GM23248 (cell line): ENCODE results near the gene UGT2A2. TPM values are rescaled to one million over a fixed set of nuclear protein-coding genes. Genes with fewer than 3 reads are reported as not detected.

ENCODE experiments used
- DNase-seq: peaks from one replicate; pipeline ENCODE4 v3.0.0-alpha.2; 2015
- H2AFZ ChIP-seq: fragments of 200-600 bp; sonication (generic); 2 replicates; pipeline ENCODE4 v1.6.1; 2016; ENCODE audit warnings: antibody characterized with exemption
- H3F3A ChIP-seq: fragments of 200-600 bp; sonication (generic); 2 replicates; pipeline ENCODE4 v1.6.1; 2016; ENCODE audit warnings: mild to moderate bottlenecking, antibody characterized with exemption, mixed run types; ENCODE audit not compliant: insufficient read depth
- H3K27ac ChIP-seq: fragments of 200-600 bp; sonication (generic); 2 replicates; pipeline ENCODE4 v1.5.1; 2016; ENCODE audit warnings: mild to moderate bottlenecking
- H3K27me3 ChIP-seq: fragments of 200-600 bp; sonication (generic); replicated peaks from 2 replicates; pipeline ENCODE4 v1.6.1; 2016; ENCODE audit warnings: mild to moderate bottlenecking; ENCODE audit not compliant: insufficient read depth
- H3K36me3 ChIP-seq: fragments of 200-600 bp; sonication (generic); 2 replicates; pipeline ENCODE4 v1.6.1; 2016; ENCODE audit warnings: low read depth, mild to moderate bottlenecking
- H3K4me1 ChIP-seq: fragments of 200-600 bp; sonication (generic); 2 replicates; pipeline ENCODE4 v1.6.1; 2016; ENCODE audit warnings: mild to moderate bottlenecking; ENCODE audit not compliant: insufficient read depth
- H3K4me2 ChIP-seq: fragments of 200-600 bp; sonication (generic); one replicate; pipeline ENCODE4 v1.6.1; 2016; ENCODE audit warnings: mild to moderate bottlenecking; ENCODE audit not compliant: unreplicated experiment
- H3K4me3 ChIP-seq: fragments of 200-600 bp; sonication (generic); 2 replicates; pipeline ENCODE4 v1.5.1; 2016; ENCODE audit warnings: mild to moderate bottlenecking
- H3K79me2 ChIP-seq: fragments of 200-600 bp; sonication (generic); 2 replicates; pipeline ENCODE4 v1.6.1; 2016; ENCODE audit warnings: mild to moderate bottlenecking; ENCODE audit not compliant: insufficient read depth
- H3K9ac ChIP-seq: fragments of 200-600 bp; sonication (generic); 2 replicates; pipeline ENCODE4 v1.6.1; 2016; ENCODE audit warnings: mild to moderate bottlenecking
- H3K9me2 ChIP-seq: fragments of 200-600 bp; sonication (generic); 2 replicates; pipeline ENCODE4 v1.6.1; 2016; ENCODE audit warnings: mixed run types, mild to moderate bottlenecking, moderate library complexity; ENCODE audit not compliant: insufficient read depth
- H3K9me3 ChIP-seq: fragments of 200-600 bp; sonication (generic); one replicate; pipeline ENCODE4 v1.6.1; 2017; ENCODE audit warnings: low read depth
- H4K20me1 ChIP-seq: fragments of 200-600 bp; sonication (generic); 2 replicates; pipeline ENCODE4 v1.6.0; 2016; ENCODE audit not compliant: insufficient read depth
- EZH2 ChIP-seq: fragments of 200-600 bp; sonication (generic); IDR thresholded peaks from 2 replicates; pipeline ENCODE4 v1.6.1; 2018; ENCODE audit warnings: antibody characterized with exemption, mild to moderate bottlenecking; ENCODE audit not compliant: insufficient read depth, poor library complexity, severe bottlenecking
- EZH2phosphoT487 ChIP-seq: fragments of 200-600 bp; sonication (generic); IDR thresholded peaks from 2 replicates; pipeline ENCODE4 v1.6.1; 2018; ENCODE audit warnings: antibody characterized with exemption, moderate library complexity, mild to moderate bottlenecking, low read depth; ENCODE audit not compliant: insufficient read depth
- WGBS, 2 experiments: methylation state at CpG; one replicate each; pipeline ENCODE4 v1.1.6; 2015 to 2017; ENCODE audit warnings: low lambda C conversion rate in 2 of 2, low coverage in 1 of 2; ENCODE audit errors: missing lambda C conversion rate in 2 of 2; 5-methylcytosine and 5-hydroxymethylcytosine counted together
- in situ Hi-C: fragments of 300-500 bp; cut with MboI; formaldehyde crosslinking; loops from 2 replicates; pipeline ENCODE4 v1.15.0; 2020
- polyA plus RNA-seq: library from polyadenylated mRNA; unstranded; fragments of >200 nt; fragmentation: Nextera tagmentation; extraction: Ambion mirVana; gene quantifications from 2 replicates; pipeline ENCODE4 v1.2.1, GENCODE V29; 2016
- total RNA-seq: library from RNA; depleted of rRNA; stranded (reverse); fragments of >200 nt; shearing (Covaris generic); gene quantifications from 2 replicates; pipeline ENCODE4 v1.2.3, GENCODE V29; 2014

UGT2A2 gene
- total and polyA plus RNA-seq, 2 experiments from 2014 or later, result not detected

DNA sequence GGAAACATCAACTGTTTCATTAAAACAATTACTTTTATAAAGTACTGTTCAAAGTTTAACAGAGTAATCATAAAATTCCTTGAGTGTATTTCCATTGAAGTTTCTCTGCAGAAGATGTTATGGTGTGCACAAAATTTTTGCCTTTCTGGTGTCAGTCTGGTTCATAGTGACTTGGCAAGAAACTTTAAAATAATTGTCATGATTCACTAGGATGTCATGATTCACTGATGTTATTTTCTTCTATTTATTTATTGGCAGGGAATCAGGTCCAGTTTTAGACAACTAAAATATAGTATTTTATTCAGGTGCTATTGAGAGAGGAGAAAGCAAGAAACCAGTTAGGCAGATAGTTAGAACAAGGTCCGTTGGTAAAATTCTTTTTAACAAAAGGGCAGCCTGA lies 9.8 kb upstream of the UGT2A2 start:
- H3K9me2 ChIP-seq, result no peaks in the 10 kb centered on the region
- 15 to 22% methylated on average over 1 of the region's 1 CpG for WGBS, 2 experiments
- H3K79me2 ChIP-seq, result no peaks in the 10 kb centered on the region
- no peak overlapping the region for H3K9ac ChIP-seq
- no peak overlapping the region for H2AFZ ChIP-seq
- in situ Hi-C loops, result no loop called here
- no peaks in the 10 kb centered on the region for H4K20me1 ChIP-seq
- TF ChIP-seq EZH2phosphoT487 (no peak), EZH2 (no peak)
- peak; percentile 1 for DNase-seq
- no peak overlapping the region for H3K4me2 ChIP-seq
- H3K4me1 ChIP-seq, result no peaks in the 10 kb centered on the region
- H3K27me3 ChIP-seq, result no peaks in the 10 kb centered on the region
- no peaks in the 10 kb centered on the region for H3F3A ChIP-seq
- H3K27ac ChIP-seq, result no peak overlapping the region
- H3K9me3 ChIP-seq, result no peaks in the 10 kb centered on the region
- H3K4me3 ChIP-seq, result no peak overlapping the region
- H3K36me3 ChIP-seq, result no peaks in the 10 kb centered on the region

DNA sequence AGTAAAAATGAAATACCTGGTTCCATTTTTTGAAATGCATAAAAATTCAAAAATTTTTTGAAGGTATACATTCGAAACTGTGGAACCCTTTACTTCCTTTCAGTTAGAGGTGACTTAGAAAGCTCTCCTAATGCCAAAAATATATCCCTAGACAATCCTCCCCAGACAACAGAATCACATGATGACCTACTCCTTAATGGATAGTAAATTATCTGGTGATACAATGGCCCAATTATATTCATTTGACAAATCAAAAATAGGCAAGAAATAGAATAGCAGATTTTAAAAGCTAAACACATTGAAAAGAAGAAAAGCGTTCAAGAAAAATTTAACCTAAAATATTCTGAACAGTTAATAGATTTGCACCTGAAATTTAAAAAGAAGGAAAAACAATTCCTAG lies 3.5 kb upstream of the UGT2A2 start:
- no peaks in the 10 kb centered on the region for H3K36me3 ChIP-seq
- H3K4me3 ChIP-seq, result no peak overlapping the region
- H3K27me3 ChIP-seq, result no peaks in the 10 kb centered on the region
- H3K4me2 ChIP-seq, result no peak overlapping the region
- no peaks in the 10 kb centered on the region for H4K20me1 ChIP-seq
- no peak overlapping the region for H3K9ac ChIP-seq
- no peak overlapping the region for H2AFZ ChIP-seq
- H3K79me2 ChIP-seq, result no peaks in the 10 kb centered on the region
- TF ChIP-seq EZH2phosphoT487 (no peak), EZH2 (no peak)
- no peaks in the 10 kb centered on the region for H3K9me2 ChIP-seq
- 11 to 17% methylated on average over 2 of the region's 2 CpGs for WGBS, 2 experiments
- no peaks in the 10 kb centered on the region for H3K4me1 ChIP-seq
- no peaks in the 10 kb centered on the region for H3K9me3 ChIP-seq
- no peak for DNase-seq
- H3F3A ChIP-seq, result no peaks in the 10 kb centered on the region
- H3K27ac ChIP-seq, result no peak overlapping the region
- in situ Hi-C loops, result no loop called here

DNA sequence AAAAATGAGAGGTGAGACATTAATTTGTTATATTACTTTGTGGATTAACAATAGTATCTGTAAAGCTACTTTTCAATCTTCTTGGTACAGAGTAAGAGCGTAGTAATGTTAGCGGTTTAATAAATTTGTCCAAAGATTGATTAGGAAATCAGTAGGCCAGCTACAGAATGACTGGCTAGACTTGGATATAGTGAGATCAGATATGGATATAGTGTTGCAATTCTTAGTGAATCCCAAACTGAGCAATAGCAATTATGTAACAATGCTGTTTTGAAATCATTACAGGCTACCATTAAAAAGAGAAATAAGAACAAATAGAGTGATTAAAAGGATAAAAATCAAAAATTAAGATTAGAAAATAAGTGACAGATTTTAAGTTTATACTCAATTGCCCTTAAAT lies 847 bp upstream of the UGT2A2 start:
- in situ Hi-C loops, result no loop called here
- Histone ChIP-seq H2AFZ (no peak overlapping the region), H3K4me3 (no peak overlapping the region), H3K36me3 (no peaks in the 10 kb centered on the region), H3K27me3 (no peaks in the 10 kb centered on the region), H4K20me1 (no peaks in the 10 kb centered on the region), H3F3A (no peaks in the 10 kb centered on the region), H3K4me1 (no peaks in the 10 kb centered on the region), H3K27ac (no peak overlapping the region), H3K9me3 (no peaks in the 10 kb centered on the region), H3K9ac (no peak overlapping the region), H3K4me2 (no peak overlapping the region), H3K9me2 (no peaks in the 10 kb centered on the region), H3K79me2 (no peaks in the 10 kb centered on the region)
- no peak for DNase-seq
- TF ChIP-seq EZH2phosphoT487 (no peak), EZH2 (no peak)
- 75 to 80% methylated on average over 2 of the region's 2 CpGs for WGBS, 2 experiments

DNA sequence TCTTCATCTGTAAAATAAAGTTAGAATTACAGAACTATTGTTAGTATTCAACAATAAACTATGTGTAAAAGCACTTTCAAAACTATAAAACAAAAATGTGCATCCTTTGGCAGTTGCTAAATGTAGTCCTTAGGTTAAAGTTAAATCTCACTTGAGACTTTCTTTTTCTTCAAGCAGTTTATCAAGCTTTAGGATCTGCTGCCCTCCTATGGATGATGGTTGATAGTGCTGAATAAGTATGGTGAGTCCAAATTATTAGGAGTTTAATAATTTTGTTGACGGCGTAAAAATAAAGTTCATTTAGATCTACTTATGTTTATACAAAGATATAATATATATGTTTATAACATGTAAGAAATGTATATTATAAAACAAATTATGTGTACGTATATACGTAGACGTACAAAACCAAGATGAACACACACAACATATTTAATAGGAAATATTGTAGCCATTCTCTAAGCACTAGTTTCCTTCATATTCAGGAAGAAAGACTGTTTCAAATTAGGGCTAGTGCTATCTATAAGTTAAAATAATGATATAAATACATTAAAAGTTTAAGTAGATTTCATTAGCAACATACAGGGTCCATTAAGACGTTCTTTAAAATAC lies 22.3 kb downstream of the UGT2A2 start:
- no peak overlapping the region for H3K4me2 ChIP-seq
- no peak overlapping the region for H3K27ac ChIP-seq
- H4K20me1 ChIP-seq, result no peaks in the 10 kb centered on the region
- H3K9ac ChIP-seq, result no peak overlapping the region
- H2AFZ ChIP-seq, result no peak overlapping the region
- H3K36me3 ChIP-seq, result no peaks in the 10 kb centered on the region
- 43 to 49% methylated on average over 6 of the region's 6 CpGs for WGBS, 2 experiments
- no peaks in the 10 kb centered on the region for H3K4me1 ChIP-seq
- no peaks in the 10 kb centered on the region for H3K79me2 ChIP-seq
- no peaks in the 10 kb centered on the region for H3K9me3 ChIP-seq
- H3K27me3 ChIP-seq, result no peaks in the 10 kb centered on the region
- H3F3A ChIP-seq, result no peaks in the 10 kb centered on the region
- no peak overlapping the region for H3K4me3 ChIP-seq
- no peak for TF ChIP-seq EZH2
- TF ChIP-seq EZH2phosphoT487, result no peak
- in situ Hi-C loops, result no loop called here
- peak; percentile 55 for DNase-seq
- no peaks in the 10 kb centered on the region for H3K9me2 ChIP-seq

GRCh38 chr4:69610484-69610883 lies 29.0 kb downstream of the UGT2A2 start:
- H3K27me3 ChIP-seq, result no peaks in the 10 kb centered on the region
- no peaks in the 10 kb centered on the region for H3K9me3 ChIP-seq
- H2AFZ ChIP-seq, result no peak overlapping the region
- in situ Hi-C loops, result no loop called here
- H3K4me2 ChIP-seq, result no peak overlapping the region
- no peaks in the 10 kb centered on the region for H3K4me1 ChIP-seq
- H3K79me2 ChIP-seq, result no peaks in the 10 kb centered on the region
- WGBS, 2 experiments, result 0% methylated on average over 1 of the region's 1 CpG
- TF ChIP-seq EZH2phosphoT487 (no peak), EZH2 (no peak)
- H3K4me3 ChIP-seq, result no peak overlapping the region
- H4K20me1 ChIP-seq, result no peaks in the 10 kb centered on the region
- H3K9ac ChIP-seq, result no peak overlapping the region
- no peaks in the 10 kb centered on the region for H3F3A ChIP-seq
- DNase-seq, result no peak
- H3K9me2 ChIP-seq, result no peaks in the 10 kb centered on the region
- H3K36me3 ChIP-seq, result no peaks in the 10 kb centered on the region
- no peak overlapping the region for H3K27ac ChIP-seq
